BLaER1 (cell line): ENCODE measurements around the gene MAP2K7.

Experiments used
- H3K27ac ChIP-seq: shearing (Covaris generic); formaldehyde crosslinking; 2 replicates; pipeline ENCODE4 v1.8.1; 2022
- H3K27me3 ChIP-seq: shearing (Covaris generic); formaldehyde crosslinking; 2 replicates; pipeline ENCODE4 v1.8.1; 2022
- H3K36me3 ChIP-seq: shearing (Covaris generic); formaldehyde crosslinking; 2 replicates; pipeline ENCODE4 v1.8.1; 2022
- H3K4me1 ChIP-seq: shearing (Covaris generic); formaldehyde crosslinking; 2 replicates; pipeline ENCODE4 v1.8.1; 2022
- H3K4me2 ChIP-seq: shearing (Covaris generic); formaldehyde crosslinking; 2 replicates; pipeline ENCODE4 v1.8.1; 2022
- H3K4me3 ChIP-seq: shearing (Covaris generic); formaldehyde crosslinking; 2 replicates; pipeline ENCODE4 v1.8.1; 2022
- H3K9ac ChIP-seq: shearing (Covaris generic); formaldehyde crosslinking; 2 replicates; pipeline ENCODE4 v1.8.1; 2022
- H3K9me3 ChIP-seq: shearing (Covaris generic); formaldehyde crosslinking; 2 replicates; pipeline ENCODE4 v1.8.1; 2022
- H4K20me1 ChIP-seq: shearing (Covaris generic); formaldehyde crosslinking; 2 replicates; pipeline ENCODE4 v1.8.1; 2022
- Cebpa-rat ChIP-seq: shearing (Covaris generic); IDR thresholded peaks from 2 replicates; pipeline ENCODE4 v1.8.1; 2022

The MAP2K7 gene

DNA sequence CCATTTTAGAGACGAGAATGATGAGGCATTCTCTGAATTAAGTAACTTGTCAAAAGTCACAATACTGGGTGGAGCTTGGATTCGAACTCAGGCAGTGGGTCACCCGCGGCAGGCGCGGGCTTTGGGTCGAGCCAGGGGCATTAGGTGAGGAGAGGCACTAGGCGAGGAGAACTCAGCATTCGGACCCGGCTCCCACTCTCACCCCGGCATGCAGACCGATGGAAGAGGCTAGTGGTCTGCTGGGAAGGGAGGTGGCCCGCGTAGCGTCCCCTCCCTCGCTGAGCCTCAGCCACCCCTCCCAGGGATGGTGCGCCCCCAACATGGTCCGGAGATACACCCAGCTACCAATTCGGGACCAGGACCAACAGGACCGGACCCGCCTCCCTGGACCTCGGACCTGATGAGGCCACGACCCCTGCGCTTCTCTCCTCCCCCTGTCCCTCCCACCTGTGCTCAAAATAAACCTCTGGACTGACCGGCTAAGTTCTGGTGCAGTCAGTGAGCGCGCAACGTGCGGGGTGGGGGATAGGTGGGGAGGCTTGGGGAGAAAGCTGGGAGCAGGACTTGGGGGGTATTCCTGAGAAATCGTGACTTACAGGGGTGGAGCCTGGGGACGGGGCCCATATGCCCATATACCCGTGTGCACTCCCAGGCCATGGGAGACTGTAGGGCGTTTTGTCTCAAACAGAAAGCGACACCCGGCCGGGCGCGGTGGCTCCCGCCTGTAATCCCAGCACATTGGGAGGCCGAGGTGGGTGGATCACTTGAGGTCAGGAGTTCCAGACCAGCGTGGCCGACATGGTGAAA is 15.1 kb downstream of the MAP2K7 start:
- no peak overlapping the region for H3K9ac ChIP-seq
- H3K4me2 ChIP-seq = peak overlapping the region; percentile 99

DNA sequence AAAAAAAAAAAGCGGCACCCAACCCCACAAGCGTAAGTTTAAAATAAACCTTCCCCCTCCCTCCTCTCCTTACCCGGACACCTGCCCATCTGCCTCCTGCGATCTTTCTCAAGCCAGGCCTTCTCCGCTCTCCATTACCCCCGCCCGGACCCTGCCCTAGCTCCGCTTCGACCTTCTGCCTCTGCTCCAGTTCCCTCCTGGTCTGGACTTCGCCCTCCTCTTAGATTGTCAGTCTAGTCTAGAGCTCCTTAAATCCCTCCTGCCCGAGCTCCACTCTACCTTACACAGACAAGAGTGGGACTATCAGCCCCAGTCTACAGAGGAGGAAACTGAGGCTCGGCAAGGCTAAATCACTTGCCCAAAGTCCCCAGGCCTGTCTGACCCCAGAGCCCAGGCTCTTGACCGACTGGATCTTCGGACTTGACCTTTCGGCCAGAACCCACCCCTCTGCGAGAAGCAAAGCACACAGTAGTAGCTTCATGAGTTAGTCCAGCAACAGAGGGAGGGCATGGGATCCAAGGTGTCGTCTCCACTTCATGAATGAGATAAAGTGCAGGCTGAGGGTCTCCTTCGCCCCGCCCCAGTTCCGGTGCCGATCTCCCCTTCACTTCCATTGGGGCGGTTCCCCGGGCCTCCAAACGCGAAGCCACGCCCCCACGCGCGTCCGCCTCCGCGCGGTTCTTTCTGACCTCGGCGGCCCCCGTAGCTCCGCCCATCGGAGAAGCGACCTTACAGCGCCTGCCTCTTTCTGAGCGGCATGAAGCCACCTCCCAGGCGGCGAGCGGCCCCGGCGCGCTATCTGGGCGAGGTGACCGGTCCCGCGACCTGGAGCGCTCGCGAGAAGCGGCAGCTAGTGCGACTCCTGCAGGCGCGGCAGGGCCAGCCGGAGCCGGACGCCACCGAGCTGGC is 16.2 kb downstream of the MAP2K7 start, which contains the start of gene SNAPC2:
SNAPC2 (plus strand) TSS at position 729 of the 909 bp plus-strand sequence; CDS start at position 758, 29 bp downstream.
- Histone ChIP-seq H3K27ac (0 out of 2 replicates have a peak within 1 kb of the TSS, but pooled peaks have one; percentile 48), H3K36me3 (peaks cover 19% of the 10 kb centered on the region), H3K4me1 (peaks cover 76% of the 10 kb centered on the region), H3K27me3 (peaks cover 51% of the 10 kb centered on the region), H3K9ac (peak within 1 kb of the TSS; percentile 72), H3K9me3 (no peaks in the 10 kb centered on the region), H3K4me2 (peak within 1 kb of the TSS; percentile 99), H4K20me1 (peaks cover 89% of the 10 kb centered on the region), H3K4me3 (peak within 1 kb of the TSS; percentile 72)
- no peak for TF ChIP-seq Cebpa-rat

More for the DNA sequence above, 15.1 kb downstream of the MAP2K7 start:
- peaks cover 66% of the 10 kb centered on the region for H3K4me1 ChIP-seq
- H3K4me3 ChIP-seq = no peak overlapping the region
- H3K36me3 ChIP-seq = peaks cover 23% of the 10 kb centered on the region
- no peak overlapping the region for H3K27ac ChIP-seq
- H3K27me3 ChIP-seq = peaks cover 62% of the 10 kb centered on the region
- H3K9me3 ChIP-seq = no peaks in the 10 kb centered on the region
- TF ChIP-seq Cebpa-rat = no peak
- H4K20me1 ChIP-seq = peaks cover 90% of the 10 kb centered on the region

DNA sequence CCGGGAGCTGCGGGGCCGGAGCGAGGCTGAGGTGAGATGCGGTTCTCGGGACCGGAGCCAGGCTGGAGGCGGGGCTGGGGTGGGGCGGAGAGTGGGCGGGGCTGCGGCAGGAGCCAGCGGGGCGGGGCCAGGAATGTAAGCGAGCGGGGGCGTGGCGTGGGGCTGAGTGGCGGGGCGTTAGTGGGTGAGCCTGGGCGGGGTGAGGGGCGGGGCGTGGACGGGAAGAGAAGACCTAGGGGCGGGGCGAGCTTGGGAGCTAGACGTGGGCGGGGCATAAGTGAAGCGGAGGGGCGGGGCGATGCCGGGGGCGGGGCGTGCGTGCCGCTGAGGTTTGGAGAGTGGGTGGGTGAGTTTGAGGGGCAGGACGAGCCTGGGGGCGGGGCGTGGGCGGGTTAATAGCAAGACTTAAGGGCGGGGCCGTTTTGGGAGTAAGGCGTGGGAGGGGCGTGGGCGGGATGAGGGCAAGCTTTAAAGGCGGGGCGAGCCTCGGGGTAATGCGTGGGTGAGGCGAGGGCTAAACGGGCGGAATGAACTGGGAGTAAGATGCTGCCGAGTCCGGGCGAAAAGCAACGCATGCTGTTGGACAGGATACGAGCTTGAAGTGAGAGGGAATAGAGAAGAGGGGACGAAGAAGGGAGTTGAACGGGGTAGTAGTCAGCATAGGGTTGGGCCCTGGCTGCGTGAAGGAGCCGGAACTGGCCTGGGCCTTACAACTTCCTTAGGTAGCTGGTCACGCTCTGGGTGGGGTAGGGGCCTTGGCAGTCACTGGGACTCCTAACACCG is 17.0 kb downstream of the MAP2K7 start:
- peaks cover 43% of the 10 kb centered on the region for H3K27me3 ChIP-seq
- peaks cover 74% of the 10 kb centered on the region for H3K4me1 ChIP-seq
- H4K20me1 ChIP-seq = peaks cover 81% of the 10 kb centered on the region
- H3K4me3 ChIP-seq = peak overlapping the region; percentile 72
- no peaks in the 10 kb centered on the region for H3K9me3 ChIP-seq
- peak overlapping the region; percentile 99 for H3K4me2 ChIP-seq
- no peak for TF ChIP-seq Cebpa-rat
- H3K27ac ChIP-seq = 0 out of 2 replicates have a peak overlapping the region, but pooled peaks have one; percentile 48
- peaks cover 19% of the 10 kb centered on the region for H3K36me3 ChIP-seq
- H3K9ac ChIP-seq = peak overlapping the region; percentile 72

DNA sequence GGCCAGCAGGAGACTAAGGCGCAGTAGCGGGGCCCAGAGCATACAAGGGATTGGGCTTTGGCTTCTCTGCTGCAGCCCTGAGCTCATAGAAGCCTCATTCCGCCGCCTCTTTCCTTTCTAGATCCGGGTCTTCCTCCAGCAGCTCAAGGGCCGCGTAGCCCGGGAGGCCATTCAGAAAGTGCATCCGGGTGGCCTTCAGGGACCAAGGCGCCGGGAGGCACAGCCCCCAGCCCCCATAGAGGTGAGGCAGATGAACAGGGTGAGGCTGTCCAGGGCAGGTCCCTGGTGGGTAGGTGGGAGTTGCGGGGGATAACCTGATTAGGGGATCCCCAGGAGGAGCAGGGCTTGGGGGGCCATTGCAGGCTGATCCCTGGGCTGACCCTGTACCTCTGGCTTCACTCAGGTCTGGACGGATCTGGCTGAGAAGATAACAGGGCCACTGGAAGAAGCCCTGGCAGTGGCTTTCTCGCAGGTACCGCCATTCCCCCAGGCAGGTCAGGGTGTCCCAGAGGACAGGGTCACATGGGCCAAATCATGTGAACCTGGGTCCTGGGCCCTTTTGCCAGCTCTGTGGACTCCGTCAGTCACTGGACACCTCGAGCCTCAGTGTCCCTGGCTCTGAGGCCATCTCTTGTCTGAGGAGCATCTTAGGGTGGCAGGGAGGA is 17.8 kb downstream of the MAP2K7 start:
- Histone ChIP-seq H3K4me1 (peaks cover 70% of the 10 kb centered on the region), H3K27ac (0 out of 2 replicates have a peak overlapping the region, but pooled peaks have one; percentile 4), H4K20me1 (peaks cover 77% of the 10 kb centered on the region), H3K36me3 (peaks cover 19% of the 10 kb centered on the region), H3K4me2 (peak overlapping the region; percentile 99), H3K27me3 (peaks cover 36% of the 10 kb centered on the region), H3K4me3 (peak overlapping the region; percentile 67), H3K9ac (peak overlapping the region; percentile 72), H3K9me3 (no peaks in the 10 kb centered on the region)
- TF ChIP-seq Cebpa-rat = no peak

DNA sequence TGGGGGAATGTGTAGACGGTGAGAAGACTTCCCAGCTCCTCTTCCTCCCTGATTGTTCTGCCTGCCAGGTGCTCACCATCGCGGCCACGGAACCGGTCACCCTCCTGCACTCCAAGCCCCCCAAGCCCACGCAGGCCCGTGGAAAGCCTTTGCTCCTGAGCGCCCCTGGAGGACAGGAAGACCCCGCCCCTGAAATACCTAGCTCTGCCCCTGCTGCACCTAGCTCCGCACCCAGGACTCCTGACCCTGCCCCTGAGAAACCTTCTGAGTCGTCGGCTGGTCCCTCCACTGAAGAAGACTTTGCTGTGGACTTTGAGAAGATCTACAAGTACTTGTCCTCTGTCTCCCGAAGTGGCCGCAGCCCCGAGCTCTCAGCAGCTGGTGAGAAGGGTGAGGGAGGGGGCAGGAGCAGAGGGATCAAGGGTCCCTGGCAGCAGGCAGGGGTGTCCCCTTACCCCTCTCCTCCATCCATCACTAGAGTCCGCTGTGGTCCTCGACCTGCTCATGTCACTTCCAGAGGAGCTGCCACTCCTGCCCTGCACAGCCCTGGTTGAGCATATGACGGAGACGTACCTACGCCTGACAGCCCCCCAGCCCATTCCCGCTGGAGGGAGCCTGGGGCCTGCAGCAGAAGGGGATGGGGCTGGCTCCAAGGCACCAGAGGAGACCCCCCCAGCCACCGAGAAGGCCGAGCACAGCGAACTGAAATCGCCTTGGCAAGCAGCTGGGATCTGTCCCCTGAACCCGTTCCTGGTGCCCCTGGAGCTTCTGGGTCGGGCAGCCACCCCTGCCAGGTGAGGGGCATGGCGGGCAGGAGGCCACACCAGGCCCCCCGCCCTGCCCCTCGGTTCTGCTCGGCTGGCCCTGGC is 18.5 kb downstream of the MAP2K7 start:
- no peak overlapping the region for H3K27ac ChIP-seq
- no peak for TF ChIP-seq Cebpa-rat
- H4K20me1 ChIP-seq = peaks cover 75% of the 10 kb centered on the region
- peaks cover 65% of the 10 kb centered on the region for H3K4me1 ChIP-seq
- no peak overlapping the region for H3K4me3 ChIP-seq
- H3K9ac ChIP-seq = 0 out of 2 replicates have a peak overlapping the region, but pooled peaks have one; percentile 72
- H3K4me2 ChIP-seq = peak overlapping the region; percentile 99; the same call in 1 of the 2 replicates
- H3K27me3 ChIP-seq = peaks cover 28% of the 10 kb centered on the region
- no peaks in the 10 kb centered on the region for H3K9me3 ChIP-seq
- peaks cover 25% of the 10 kb centered on the region for H3K36me3 ChIP-seq

DNA sequence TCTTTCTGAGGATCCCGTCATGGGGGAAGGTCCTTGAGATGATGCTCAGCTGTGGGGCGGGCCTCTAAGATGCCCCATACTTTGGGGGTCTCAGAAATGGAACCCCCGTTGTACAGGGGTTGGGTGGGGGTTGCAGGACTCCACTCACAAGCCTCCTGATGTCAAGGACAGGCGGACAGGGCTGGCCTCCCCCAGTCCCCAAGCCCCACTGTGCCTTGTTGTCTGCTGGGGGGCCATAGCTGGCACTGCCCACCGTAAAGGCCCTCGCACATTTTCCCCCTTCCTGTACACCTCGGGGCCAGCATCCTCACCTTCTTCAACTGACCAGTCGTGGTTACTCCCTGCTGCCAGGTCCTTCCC is 19.1 kb downstream of the MAP2K7 start:
- no peaks in the 10 kb centered on the region for H3K9me3 ChIP-seq
- TF ChIP-seq Cebpa-rat = no peak
- H3K27me3 ChIP-seq = peaks cover 22% of the 10 kb centered on the region
- H4K20me1 ChIP-seq = peaks cover 75% of the 10 kb centered on the region
- H3K4me2 ChIP-seq = no peak overlapping the region; the same call in 1 of the 2 replicates
- no peak overlapping the region for H3K4me3 ChIP-seq
- peaks cover 25% of the 10 kb centered on the region for H3K36me3 ChIP-seq
- H3K4me1 ChIP-seq = peaks cover 58% of the 10 kb centered on the region
- no peak overlapping the region for H3K9ac ChIP-seq
- no peak overlapping the region for H3K27ac ChIP-seq

DNA sequence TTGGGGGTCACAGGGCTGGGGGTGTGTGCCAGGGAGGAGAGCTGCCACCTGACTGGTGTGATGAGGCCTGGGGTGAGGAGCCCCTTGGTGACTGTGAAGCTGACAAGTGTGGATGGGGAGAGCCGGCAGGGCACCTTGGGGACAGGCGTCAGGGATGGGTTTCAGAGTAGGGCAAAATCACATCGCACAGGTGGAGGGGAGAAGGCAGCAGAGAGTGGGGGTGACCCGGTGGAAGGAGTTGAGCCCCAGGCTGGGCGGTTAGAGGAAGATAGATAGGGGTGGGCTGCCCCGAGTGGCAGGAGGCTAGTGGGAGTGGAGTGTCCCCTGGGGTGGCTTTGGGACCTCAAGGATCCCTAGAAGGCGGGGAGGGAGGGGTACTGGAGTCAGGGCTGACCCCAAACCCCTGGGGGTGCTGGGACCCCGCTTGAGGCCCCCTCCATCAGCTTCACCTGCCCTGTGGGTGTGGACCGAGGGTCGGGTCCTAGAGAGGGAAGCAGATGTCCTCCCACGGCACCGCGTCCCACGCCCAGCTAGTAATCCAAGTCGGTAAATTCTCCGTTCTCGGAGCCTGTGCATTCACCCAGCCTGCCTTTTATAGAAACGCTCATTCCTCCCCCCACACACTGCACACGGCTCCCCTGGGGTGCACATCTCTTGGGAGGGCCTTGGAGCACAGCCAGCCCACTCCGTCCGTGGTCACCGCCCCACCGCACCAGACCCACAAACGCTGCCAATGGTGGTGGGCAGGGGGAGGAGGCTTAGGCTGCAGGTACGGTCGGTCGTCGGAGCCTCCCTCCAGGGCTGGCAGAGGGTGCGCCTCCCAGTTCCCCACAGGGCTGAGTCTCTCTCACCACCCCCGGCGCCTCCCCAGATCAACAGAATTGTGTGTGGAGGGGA is 19.9 kb downstream of the MAP2K7 start:
- H3K4me2 ChIP-seq = peak overlapping the region; percentile 97
- no peak for TF ChIP-seq Cebpa-rat
- H3K9ac ChIP-seq = 0 out of 2 replicates have a peak overlapping the region, but pooled peaks have one; percentile 29
- H4K20me1 ChIP-seq = peaks cover 75% of the 10 kb centered on the region
- peaks cover 54% of the 10 kb centered on the region for H3K4me1 ChIP-seq
- peaks cover 25% of the 10 kb centered on the region for H3K36me3 ChIP-seq
- no peak overlapping the region for H3K27ac ChIP-seq
- no peak overlapping the region for H3K4me3 ChIP-seq
- H3K9me3 ChIP-seq = no peaks in the 10 kb centered on the region
- peaks cover 14% of the 10 kb centered on the region for H3K27me3 ChIP-seq
